ENCODE data around the gene CD72.

GRCh38 chr9:35566417-35566816, 51.8 kb downstream of the CD72 start:
- no peak for TF ChIP-seq CTCF (conservative IDR thresholded peaks at IDR 0.05 in 1 of 2, IDR thresholded peaks at IDR 0.05 in 1 of 2; ENCODE audit: low read depth in 1 of 2, low read length in 2 of 2)
- TF ChIP-seq EZH2 (IDR thresholded peaks at IDR 0.05; ENCODE audit: low read length, missing control alignments), result no peak
